Neural progenitor cell (in vitro differentiated cells): ENCODE data around the gene GINS1. TPM values are rescaled to one million over a fixed set of nuclear protein-coding genes. Genes with fewer than 3 reads are reported as not detected.

Experiments used
- DNase-seq: peaks from one replicate; pipeline ENCODE4 v3.0.0-alpha.2; 2016; ENCODE audit warnings: low spot score
- H2AFZ ChIP-seq: fragments of 200-600 bp; sonication (generic); replicated peaks from 2 replicates; pipeline ENCODE4 v1.6.1; 2016; ENCODE audit warnings: antibody characterized with exemption
- H3F3A ChIP-seq: fragments of 200-600 bp; sonication (generic); 2 replicates; pipeline ENCODE4 v1.6.1; 2016; ENCODE audit warnings: antibody characterized with exemption, low read depth
- H3K27ac ChIP-seq: fragments of 200-600 bp; sonication (generic); 2 replicates; pipeline ENCODE4 v1.5.1; 2016; ENCODE audit warnings: mild to moderate bottlenecking
- H3K27me3 ChIP-seq: fragments of 200-600 bp; sonication (generic); 2 replicates; pipeline ENCODE4 v1.6.1; 2016; ENCODE audit warnings: mild to moderate bottlenecking, moderate library complexity
- H3K36me3 ChIP-seq: fragments of 200-600 bp; sonication (generic); 2 replicates; pipeline ENCODE4 v1.5.1; 2016
- H3K4me1 ChIP-seq: fragments of 200-600 bp; sonication (generic); 2 replicates; pipeline ENCODE4 v1.6.1; 2016; ENCODE audit warnings: mixed run types
- H3K4me2 ChIP-seq: fragments of 200-600 bp; sonication (generic); 2 replicates; pipeline ENCODE4 v1.6.1; 2016
- H3K4me3 ChIP-seq: fragments of 200-600 bp; sonication (generic); 2 replicates; pipeline ENCODE4 v1.5.1; 2016
- H3K79me2 ChIP-seq: fragments of 200-600 bp; sonication (generic); 2 replicates; pipeline ENCODE4 v1.6.1; 2016; ENCODE audit warnings: low read depth
- H3K9ac ChIP-seq: fragments of 200-600 bp; sonication (generic); 2 replicates; pipeline ENCODE4 v1.6.1; 2016
- H3K9me3 ChIP-seq: fragments of 200-600 bp; sonication (generic); 2 replicates; pipeline ENCODE4 v1.5.1; 2016; ENCODE audit warnings: low read depth
- H4K20me1 ChIP-seq: fragments of 200-600 bp; sonication (generic); 2 replicates; pipeline ENCODE4 v1.6.1; 2016; ENCODE audit warnings: low read depth
- H3K27ac Mint-ChIP-seq: 3 replicates; pipeline ENCODE4 v1.8.0; 2021; ENCODE audit warnings: mixed read lengths
- H3K27me3 Mint-ChIP-seq: 2 replicates; pipeline ENCODE4 v1.8.0; 2022; ENCODE audit warnings: low read depth, mild to moderate bottlenecking, inconsistent platforms, moderate library complexity, mixed read lengths; ENCODE audit not compliant: insufficient read depth
- H3K36me3 Mint-ChIP-seq: 3 replicates; pipeline ENCODE4 v1.8.0; 2021; ENCODE audit warnings: mixed read lengths
- H3K4me1 Mint-ChIP-seq: 3 replicates; pipeline ENCODE4 v1.8.0; 2021; ENCODE audit warnings: mixed read lengths
- H3K4me3 Mint-ChIP-seq: 3 replicates; pipeline ENCODE4 v1.8.0; 2021; ENCODE audit warnings: mild to moderate bottlenecking, moderate library complexity, mixed read lengths
- H3K9me3 Mint-ChIP-seq: 3 replicates; pipeline ENCODE4 v1.8.0; 2020; ENCODE audit warnings: mixed read lengths
- CTCF ChIP-seq: fragments of 200-600 bp; sonication (generic); IDR thresholded peaks from 2 replicates; pipeline ENCODE4 v1.5.1; 2017; ENCODE audit warnings: antibody characterized with exemption, mild to moderate bottlenecking
- EZH2 ChIP-seq: fragments of 200-600 bp; sonication (generic); IDR thresholded peaks from 2 replicates; pipeline ENCODE4 v1.6.1; 2017; ENCODE audit warnings: antibody characterized with exemption, mild to moderate bottlenecking, moderate library complexity
- EZH2phosphoT487 ChIP-seq: fragments of 200-600 bp; sonication (generic); IDR thresholded peaks from 2 replicates; pipeline ENCODE4 v1.6.1; 2017; ENCODE audit warnings: antibody characterized with exemption
- total RNA-seq: library from RNA; depleted of rRNA; stranded (reverse); fragments of >200 nt; gene quantifications from 2 replicates; pipeline ENCODE4 v1.2.3, GENCODE V29; 2015; ENCODE audit warnings: low replicate concordance

The GINS1 gene
- total RNA-seq, 1 donor from 2014 or later, result 69.6 TPM

GRCh38 chr20:25493137-25493536 lies 85.7 kb downstream of the GINS1 start:
- Histone ChIP-seq H3F3A (no peaks in the 10 kb centered on the region), H4K20me1 (no peaks in the 10 kb centered on the region), H3K27ac (no peak overlapping the region), H3K27me3 (no peaks in the 10 kb centered on the region), H3K4me3 (no peak overlapping the region), H2AFZ (no peak overlapping the region), H3K4me2 (no peak overlapping the region), H3K4me1 (no peaks in the 10 kb centered on the region), H3K9ac (no peak overlapping the region), H3K79me2 (no peaks in the 10 kb centered on the region), H3K36me3 (no peaks in the 10 kb centered on the region), H3K9me3 (no peaks in the 10 kb centered on the region)
- H3K4me3 Mint-ChIP-seq, result no peak overlapping the region
- no peak for TF ChIP-seq EZH2
- TF ChIP-seq EZH2phosphoT487, result no peak
- TF ChIP-seq CTCF, result no peak
- H3K27me3 Mint-ChIP-seq, result no peaks in the 10 kb centered on the region
- no peaks in the 10 kb centered on the region for H3K9me3 Mint-ChIP-seq
- peaks cover 3% of the 10 kb centered on the region for H3K4me1 Mint-ChIP-seq
- H3K27ac Mint-ChIP-seq, result no peak overlapping the region
- DNase-seq, result no peak
- H3K36me3 Mint-ChIP-seq, result peaks cover 19% of the 10 kb centered on the region

- DNase-seq, result no peak
- TF ChIP-seq CTCF (no peak), EZH2 (no peak), EZH2phosphoT487 (no peak)
- no peaks in the 10 kb centered on the region for H3K79me2 ChIP-seq
- no peaks in the 10 kb centered on the region for H4K20me1 ChIP-seq
- H3K4me1 ChIP-seq, result no peaks in the 10 kb centered on the region
- peak overlapping the region; percentile 26 for H3K27ac Mint-ChIP-seq
- H3K4me3 ChIP-seq, result no peak overlapping the region
- no peaks in the 10 kb centered on the region for H3K27me3 Mint-ChIP-seq
- no peaks in the 10 kb centered on the region for H3K9me3 ChIP-seq
- H3F3A ChIP-seq, result no peaks in the 10 kb centered on the region
- no peaks in the 10 kb centered on the region for H3K9me3 Mint-ChIP-seq
- no peaks in the 10 kb centered on the region for H3K36me3 ChIP-seq
- H3K4me2 ChIP-seq, result no peak overlapping the region
- H3K4me3 Mint-ChIP-seq, result no peak overlapping the region
- no peaks in the 10 kb centered on the region for H3K27me3 ChIP-seq
- no peak overlapping the region for H3K27ac ChIP-seq
- peaks cover 3% of the 10 kb centered on the region for H3K4me1 Mint-ChIP-seq
- no peak overlapping the region for H3K9ac ChIP-seq
- peaks cover 15% of the 10 kb centered on the region for H3K36me3 Mint-ChIP-seq
- H2AFZ ChIP-seq, result no peak overlapping the region
These were observed 86.5 kb downstream of the GINS1 start for GRCh38 chr20:25493748-25494505.

- peak overlapping the region; percentile 26 for H3K27ac Mint-ChIP-seq
- H2AFZ ChIP-seq, result no peak overlapping the region
- H3K27me3 Mint-ChIP-seq, result peaks cover 2% of the 10 kb centered on the region
- H3K4me1 ChIP-seq, result no peaks in the 10 kb centered on the region
- no peak for TF ChIP-seq EZH2phosphoT487
- TF ChIP-seq EZH2, result no peak
- peaks cover 3% of the 10 kb centered on the region for H3K4me1 Mint-ChIP-seq
- no peak overlapping the region for H3K4me3 Mint-ChIP-seq
- no peak overlapping the region for H3K27ac ChIP-seq
- H3K4me2 ChIP-seq, result no peak overlapping the region
- H3K36me3 Mint-ChIP-seq, result peaks cover 16% of the 10 kb centered on the region
- no peaks in the 10 kb centered on the region for H4K20me1 ChIP-seq
- no peak overlapping the region for H3K4me3 ChIP-seq
- H3K79me2 ChIP-seq, result no peaks in the 10 kb centered on the region
- no peaks in the 10 kb centered on the region for H3F3A ChIP-seq
- no peak overlapping the region for H3K9ac ChIP-seq
- H3K27me3 ChIP-seq, result no peaks in the 10 kb centered on the region
- DNase-seq, result no peak
- H3K9me3 Mint-ChIP-seq, result no peaks in the 10 kb centered on the region
- no peaks in the 10 kb centered on the region for H3K9me3 ChIP-seq
- H3K36me3 ChIP-seq, result no peaks in the 10 kb centered on the region
These were observed 87.2 kb downstream of the GINS1 start for GRCh38 chr20:25494506-25495188.
